Measurements from ENCODE around the gene OR1N2.
"Not testable (repeated sequence)": the region's sequence is repeated elsewhere in the genome, so short reads cannot be mapped to it uniquely, and the experiment has no call there.

Gene OR1N2

GRCh38 chr9:122527193-122527592 is 25.7 kb upstream of the OR1N2 start, which contains the start of gene OR1N1:
Gene OR1N1, minus strand, starts transcription at chr9:122527293. Its CDS starts 0 bp downstream, at chr9:122527293.
- no peak for TF ChIP-seq CTCF (IDR thresholded peaks at IDR 0.05; ENCODE audit: control insufficient read depth, extremely low read depth, insufficient read depth)
- DNase-seq (ENCODE audit: low read depth): no peak
- no peak within 1 kb of the TSS for H3K4me3 ChIP-seq (ENCODE audit: low read depth, low read length)

DNA sequence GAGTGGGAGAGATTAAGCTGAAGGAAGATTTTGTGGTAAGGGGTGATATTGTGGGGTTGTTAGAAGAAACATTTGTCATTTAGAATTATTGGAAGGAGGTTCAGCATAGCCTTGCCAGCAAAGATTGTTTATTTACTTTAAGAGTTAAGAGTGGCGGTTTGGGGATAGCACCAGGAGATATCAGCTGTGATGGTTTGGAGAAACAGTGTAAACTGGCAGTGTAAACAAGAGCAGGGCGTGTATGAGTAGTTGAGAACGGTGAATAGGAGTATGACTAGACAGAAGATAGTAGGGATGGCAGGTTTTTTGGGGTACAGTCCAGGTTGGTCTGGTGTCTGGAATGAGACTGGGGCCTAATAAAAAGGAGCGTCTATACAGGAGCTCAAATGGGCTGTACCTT is 21.8 kb upstream of the OR1N2 start:
- not testable (repeated sequence) for H3K4me3 ChIP-seq (ENCODE audit: low read depth, low read length); DNase-seq (ENCODE audit: low read depth)

- H3K4me3 ChIP-seq (ENCODE audit: low read depth, low read length): no peak overlapping the region
- no peak for TF ChIP-seq CTCF (IDR thresholded peaks at IDR 0.05; ENCODE audit: control insufficient read depth, extremely low read depth, insufficient read depth)
- DNase-seq (ENCODE audit: low read depth): no peak
Measured at GRCh38 chr9:122536134-122536533, 16.8 kb upstream of the OR1N2 start.

DNA sequence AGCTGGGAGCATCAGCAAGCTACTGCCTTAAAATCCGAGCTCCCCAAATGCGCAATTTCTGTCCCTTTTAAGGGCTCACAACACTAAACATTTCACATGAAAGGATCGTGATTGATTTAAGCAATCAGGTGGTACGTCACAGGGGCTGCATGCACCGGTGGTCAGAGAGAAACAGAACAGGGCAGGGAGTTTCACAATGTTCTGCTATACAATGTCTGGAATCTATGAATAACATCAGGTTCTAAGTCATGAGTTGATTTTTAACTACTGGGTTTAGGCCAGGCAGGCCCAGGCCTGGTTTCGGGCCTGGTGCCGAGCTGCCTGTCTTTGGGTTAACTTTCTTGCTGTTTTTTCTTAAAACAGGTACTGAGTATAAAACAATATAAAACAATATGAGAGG is 15.8 kb upstream of the OR1N2 start:
- H3K4me3 ChIP-seq (ENCODE audit: low read depth, low read length): not testable (repeated sequence)

GRCh38 chr9:122538757-122539156 is 14.2 kb upstream of the OR1N2 start:
- no peak overlapping the region for H3K4me3 ChIP-seq (ENCODE audit: low read depth, low read length)
- no peak for DNase-seq (ENCODE audit: low read depth)
- TF ChIP-seq CTCF (IDR thresholded peaks at IDR 0.05; ENCODE audit: control insufficient read depth, extremely low read depth, insufficient read depth): no peak

More for the DNA sequence above, 15.8 kb upstream of the OR1N2 start:
- DNase-seq (ENCODE audit: low read depth): not testable (repeated sequence)

DNA sequence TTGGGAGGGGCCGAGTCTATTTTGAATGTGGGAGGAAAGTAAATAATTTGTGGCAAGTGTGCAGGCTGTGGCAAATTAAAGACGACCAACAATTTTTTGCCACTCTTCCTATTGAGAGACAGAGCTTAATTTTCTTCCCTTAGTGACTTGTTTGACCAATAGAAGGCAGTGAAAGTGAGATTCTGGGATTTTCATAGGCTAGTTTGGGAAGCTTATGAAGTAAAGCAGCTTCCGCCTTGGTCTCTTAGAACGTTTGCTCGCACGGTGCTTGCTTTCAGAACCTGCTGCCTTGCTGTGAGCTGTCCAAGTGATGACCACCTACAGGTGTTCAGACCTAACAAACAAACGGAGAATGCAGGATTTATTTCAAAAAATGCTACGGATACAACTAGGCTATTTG is 6.7 kb upstream of the OR1N2 start:
- no peak for TF ChIP-seq CTCF (IDR thresholded peaks at IDR 0.05; ENCODE audit: control insufficient read depth, extremely low read depth, insufficient read depth)
- peak; percentile 23 for DNase-seq (ENCODE audit: low read depth)
- peak overlapping the region; percentile 19; the same call in 1 of the 2 replicates for H3K4me3 ChIP-seq (ENCODE audit: low read depth, low read length)

DNA sequence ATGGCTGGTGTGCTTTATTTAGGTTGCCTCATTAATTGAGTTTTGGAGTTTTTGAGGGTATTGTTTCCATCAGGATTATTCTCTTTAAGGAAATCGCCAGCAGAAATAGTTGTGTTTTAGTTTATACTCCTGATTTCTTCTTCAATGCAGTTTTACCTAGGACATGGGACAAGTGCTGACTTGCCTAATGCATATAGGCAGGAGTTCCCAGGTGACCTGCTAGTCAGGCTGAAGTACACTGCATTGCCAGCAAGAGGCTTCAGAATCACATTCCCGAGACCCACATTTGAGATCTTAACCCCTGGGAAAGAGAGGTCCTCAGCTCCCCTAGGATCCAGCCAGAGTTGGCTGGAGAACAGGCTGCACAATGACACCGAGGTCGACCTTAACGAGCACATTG is 1.5 kb upstream of the OR1N2 start:
- TF ChIP-seq CTCF (IDR thresholded peaks at IDR 0.05; ENCODE audit: control insufficient read depth, extremely low read depth, insufficient read depth): no peak
- no peak for DNase-seq (ENCODE audit: low read depth)
- no peak overlapping the region for H3K4me3 ChIP-seq (ENCODE audit: low read depth, low read length)

DNA sequence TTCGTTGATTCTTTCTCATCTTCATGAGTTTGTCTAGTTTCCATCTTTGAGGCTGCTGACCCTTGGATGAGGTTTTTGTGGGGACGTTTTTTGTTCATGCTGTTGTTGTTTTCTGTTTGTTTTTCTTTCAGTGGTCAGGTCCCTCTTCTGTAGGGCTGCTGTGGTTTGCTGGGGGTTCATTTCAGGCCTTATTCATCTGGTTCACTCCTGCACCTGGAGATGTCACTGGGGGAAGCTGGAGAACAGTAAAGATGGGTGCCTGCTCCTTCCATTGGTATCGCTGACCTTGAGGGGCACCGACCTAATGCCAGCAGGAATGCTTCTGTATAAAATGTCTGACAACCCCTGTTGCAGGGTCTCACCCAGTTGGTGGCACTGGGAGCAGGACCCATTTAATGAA is 8.5 kb downstream of the OR1N2 start:
- H3K4me3 ChIP-seq (ENCODE audit: low read depth, low read length): no peak overlapping the region
- no peak for TF ChIP-seq CTCF (IDR thresholded peaks at IDR 0.05; ENCODE audit: control insufficient read depth, extremely low read depth, insufficient read depth)
- DNase-seq (ENCODE audit: low read depth): no peak
